Mesothelial cell of epicardium (in vitro differentiated cells): ENCODE results near the gene CLRN3. TPM values are rescaled to one million over a fixed set of nuclear protein-coding genes. Genes with fewer than 3 reads are reported as not detected.

Experiments used
- DNase-seq, 2 experiments: peaks; one replicate each; pipeline ENCODE4 v3.0.0; 2021; ENCODE audit warnings: low spot score in 2 of 2; ENCODE audit not compliant: unreplicated experiment in 2 of 2
- H3K27ac Mint-ChIP-seq: 2 replicates; pipeline ENCODE4 v1.8.0; 2021; ENCODE audit warnings: mixed read lengths
- H3K27me3 Mint-ChIP-seq: 2 replicates; pipeline ENCODE4 v1.8.0; 2021; ENCODE audit warnings: low read depth, mixed read lengths
- H3K36me3 Mint-ChIP-seq: 2 replicates; pipeline ENCODE4 v1.8.0; 2021; ENCODE audit warnings: mixed read lengths
- H3K4me1 Mint-ChIP-seq: 2 replicates; pipeline ENCODE4 v1.8.0; 2021; ENCODE audit warnings: mixed read lengths
- H3K4me3 Mint-ChIP-seq: 2 replicates; pipeline ENCODE4 v1.8.0; 2021; ENCODE audit warnings: mild to moderate bottlenecking, moderate library complexity, mixed read lengths
- H3K9me3 Mint-ChIP-seq: 2 replicates; pipeline ENCODE4 v1.8.0; 2021; ENCODE audit warnings: mixed read lengths
- total RNA-seq: library from RNA; stranded (reverse); gene quantifications from 3 replicates; pipeline ENCODE4 v1.2.1, GENCODE V29; 2021
- TF ChIP-seq, protein P1 (sequence below): fragments of 200-600 bp; sonication (generic); IDR thresholded peaks from one replicate; pipeline ENCODE4 v1.5.0; 2021; ENCODE audit warnings: antibody characterized with exemption; ENCODE audit not compliant: unreplicated experiment

The CLRN3 gene
- total RNA-seq, 1 donor from 2014 or later: not detected

DNA sequence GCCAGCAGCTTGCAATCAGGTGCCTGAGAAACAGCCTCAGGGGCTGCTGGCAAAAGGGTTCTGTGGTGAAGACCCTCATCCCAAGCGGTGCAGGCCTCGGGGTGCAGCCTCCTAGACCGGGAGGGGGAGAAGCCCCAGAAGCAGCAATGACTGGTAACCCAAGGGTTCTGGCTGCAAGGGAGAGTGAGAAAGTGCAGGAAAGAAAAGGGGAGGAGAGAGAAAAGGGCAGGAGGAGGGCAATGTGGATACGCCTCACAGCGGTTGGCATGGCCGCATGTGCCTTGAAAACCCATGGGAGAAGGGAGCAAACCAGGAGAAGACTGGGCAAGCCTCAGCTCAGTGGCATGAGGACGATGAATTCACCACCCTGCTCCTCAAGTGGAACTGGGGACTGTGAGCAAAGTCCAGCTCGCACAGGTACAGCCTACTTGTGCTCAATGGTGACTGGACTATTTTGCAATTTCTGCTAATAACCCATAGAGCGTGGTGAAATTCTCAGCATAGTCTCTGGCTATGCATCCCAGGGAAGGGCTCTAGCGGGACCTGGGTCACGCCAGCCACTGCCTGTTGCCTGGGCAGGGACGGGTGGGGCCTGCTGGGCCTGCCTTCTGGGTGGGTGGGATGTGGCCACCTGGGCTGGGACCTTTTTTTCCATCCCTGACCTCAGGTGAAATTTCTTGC is 6.2 kb downstream of the CLRN3 start:
- no peak for DNase-seq
- no peak overlapping the region for H3K27ac Mint-ChIP-seq
- peaks cover 28% of the 10 kb centered on the region for H3K27me3 Mint-ChIP-seq
- H3K36me3 Mint-ChIP-seq: no peaks in the 10 kb centered on the region
- TF ChIP-seq, protein P1, sequence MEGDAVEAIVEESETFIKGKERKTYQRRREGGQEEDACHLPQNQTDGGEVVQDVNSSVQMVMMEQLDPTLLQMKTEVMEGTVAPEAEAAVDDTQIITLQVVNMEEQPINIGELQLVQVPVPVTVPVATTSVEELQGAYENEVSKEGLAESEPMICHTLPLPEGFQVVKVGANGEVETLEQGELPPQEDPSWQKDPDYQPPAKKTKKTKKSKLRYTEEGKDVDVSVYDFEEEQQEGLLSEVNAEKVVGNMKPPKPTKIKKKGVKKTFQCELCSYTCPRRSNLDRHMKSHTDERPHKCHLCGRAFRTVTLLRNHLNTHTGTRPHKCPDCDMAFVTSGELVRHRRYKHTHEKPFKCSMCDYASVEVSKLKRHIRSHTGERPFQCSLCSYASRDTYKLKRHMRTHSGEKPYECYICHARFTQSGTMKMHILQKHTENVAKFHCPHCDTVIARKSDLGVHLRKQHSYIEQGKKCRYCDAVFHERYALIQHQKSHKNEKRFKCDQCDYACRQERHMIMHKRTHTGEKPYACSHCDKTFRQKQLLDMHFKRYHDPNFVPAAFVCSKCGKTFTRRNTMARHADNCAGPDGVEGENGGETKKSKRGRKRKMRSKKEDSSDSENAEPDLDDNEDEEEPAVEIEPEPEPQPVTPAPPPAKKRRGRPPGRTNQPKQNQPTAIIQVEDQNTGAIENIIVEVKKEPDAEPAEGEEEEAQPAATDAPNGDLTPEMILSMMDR: no peak
- no peaks in the 10 kb centered on the region for H3K9me3 Mint-ChIP-seq
- H3K4me3 Mint-ChIP-seq: no peak overlapping the region
- peaks cover 6% of the 10 kb centered on the region for H3K4me1 Mint-ChIP-seq

DNA sequence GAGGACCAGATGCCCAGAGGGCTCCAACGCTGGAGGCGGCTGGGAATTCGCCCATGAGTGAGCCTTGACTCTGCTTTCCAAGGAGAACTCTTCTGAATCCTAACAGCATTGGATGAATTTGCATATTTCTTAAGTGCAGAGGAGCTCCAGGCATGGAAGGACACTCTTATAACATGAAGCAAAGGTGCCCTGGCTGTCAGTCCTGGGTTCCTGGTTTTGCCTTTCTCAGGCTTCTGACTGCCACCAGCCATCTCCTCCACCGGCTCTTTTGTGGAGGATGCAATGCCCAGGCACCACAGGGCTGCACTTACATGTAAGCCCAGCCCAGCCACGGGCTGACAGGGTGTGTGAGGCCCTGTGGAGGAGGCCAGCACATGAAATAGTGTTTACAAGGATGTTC is 8.2 kb downstream of the CLRN3 start:
- Mint-ChIP-seq H3K9me3 (no peaks in the 10 kb centered on the region), H3K4me3 (no peak overlapping the region), H3K36me3 (no peaks in the 10 kb centered on the region), H3K27me3 (peaks cover 14% of the 10 kb centered on the region), H3K4me1 (peaks cover 6% of the 10 kb centered on the region), H3K27ac (no peak overlapping the region)
- no peak for DNase-seq
- TF ChIP-seq, protein P1: no peak

DNA sequence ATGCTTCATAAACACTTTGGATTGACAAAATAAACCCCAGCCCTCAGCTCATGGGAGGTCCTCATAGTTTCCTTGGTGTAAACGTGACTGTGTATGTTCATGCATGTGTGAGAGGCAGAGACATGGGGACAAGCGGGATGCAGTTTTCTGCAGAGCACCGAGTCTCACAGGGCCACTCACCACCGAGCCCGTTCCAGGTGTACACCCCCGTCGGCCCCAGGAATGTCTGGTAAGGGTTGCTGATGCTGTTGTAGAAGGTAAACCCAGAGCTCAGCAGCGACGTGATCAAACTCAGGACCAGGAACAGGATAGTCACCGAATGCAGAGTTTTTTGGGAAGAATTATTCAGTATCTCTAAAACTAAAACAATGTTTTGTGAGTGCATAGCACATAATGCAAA is 9.2 kb downstream of the CLRN3 start:
- Mint-ChIP-seq H3K4me1 (peaks cover 6% of the 10 kb centered on the region), H3K4me3 (no peak overlapping the region), H3K36me3 (no peaks in the 10 kb centered on the region), H3K27ac (no peak overlapping the region), H3K9me3 (no peaks in the 10 kb centered on the region), H3K27me3 (peaks cover 10% of the 10 kb centered on the region)
- TF ChIP-seq, protein P1: no peak
- no peak for DNase-seq

DNA sequence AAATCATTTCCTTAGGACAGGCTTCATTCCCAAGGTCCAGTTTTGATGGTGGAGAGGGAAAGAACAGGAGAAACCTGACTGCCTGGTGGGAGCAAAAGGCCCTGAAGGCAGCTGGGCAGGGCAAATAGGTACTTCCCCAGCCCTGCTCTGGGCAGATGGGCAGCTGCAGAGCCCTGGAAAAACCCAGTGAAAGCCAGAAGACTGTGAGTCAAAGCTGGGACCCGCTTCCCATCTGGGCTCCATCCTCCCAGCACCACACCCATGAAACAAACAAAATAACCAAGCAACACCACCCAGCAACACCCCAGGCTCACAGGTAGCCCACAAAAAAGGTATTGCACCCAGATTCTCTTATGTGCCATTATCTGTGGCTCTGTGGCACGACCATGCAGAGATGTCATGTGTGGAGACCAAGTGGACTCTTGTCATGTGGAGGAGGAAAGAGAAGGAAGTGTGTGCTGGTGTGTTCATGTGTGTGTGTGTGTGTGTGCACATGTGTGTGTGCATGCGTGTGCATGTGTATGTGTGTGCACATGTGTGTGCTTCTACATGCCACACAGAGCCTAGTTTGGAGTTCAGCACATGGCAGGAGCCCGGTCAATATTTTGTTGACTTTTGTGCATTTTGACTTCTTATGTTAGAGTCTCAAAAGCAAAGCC is 9.8 kb downstream of the CLRN3 start:
- Mint-ChIP-seq H3K9me3 (no peaks in the 10 kb centered on the region), H3K4me3 (no peak overlapping the region), H3K27ac (no peak overlapping the region), H3K36me3 (no peaks in the 10 kb centered on the region), H3K27me3 (peaks cover 8% of the 10 kb centered on the region), H3K4me1 (peaks cover 6% of the 10 kb centered on the region)
- no peak for DNase-seq
- TF ChIP-seq, protein P1: no peak

DNA sequence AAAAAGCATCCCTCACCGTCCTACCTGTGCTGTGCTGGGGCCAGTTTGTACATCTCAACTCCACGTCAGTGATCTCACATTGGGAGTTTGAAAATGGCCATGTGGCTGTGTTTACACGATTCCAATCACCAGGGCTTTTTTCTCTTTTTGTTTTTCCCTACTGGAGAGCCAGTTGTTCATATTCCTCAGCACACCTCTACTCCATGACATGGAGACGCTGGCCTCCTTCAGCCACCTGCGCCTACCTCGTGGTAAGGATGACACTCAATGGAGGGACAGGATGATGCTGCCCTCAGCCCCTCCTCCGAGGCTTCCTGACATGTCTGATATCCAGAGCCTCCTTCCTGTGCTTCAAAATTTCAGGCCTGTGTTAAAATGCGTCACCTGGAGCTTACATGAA is 10.3 kb downstream of the CLRN3 start:
- Mint-ChIP-seq H3K4me1 (peaks cover 2% of the 10 kb centered on the region), H3K27ac (no peak overlapping the region), H3K4me3 (no peak overlapping the region), H3K36me3 (no peaks in the 10 kb centered on the region), H3K9me3 (no peaks in the 10 kb centered on the region), H3K27me3 (peaks cover 7% of the 10 kb centered on the region)
- TF ChIP-seq, protein P1: no peak
- DNase-seq: no peak
